UCSD-AML1 (cell line): ENCODE measurements around the gene AIF1.
A peak's percentile ranks its signal among the peaks of the same experiment; 100 is the strongest.
"Not testable (repeated sequence)": the region's sequence is repeated elsewhere in the genome, so short reads cannot be mapped to it uniquely, and the experiment has no call there.

Source experiments
- DNase-seq: peaks from one replicate; lab custom pipeline; 2025; ENCODE audit not compliant: unreplicated experiment; lab: John Stamatoyannopoulos, UW

The AIF1 gene

GRCh38 chr6:31580807-31581433 is 34.1 kb upstream of the AIF1 start:
- DNase-seq = peak; percentile 91

DNA sequence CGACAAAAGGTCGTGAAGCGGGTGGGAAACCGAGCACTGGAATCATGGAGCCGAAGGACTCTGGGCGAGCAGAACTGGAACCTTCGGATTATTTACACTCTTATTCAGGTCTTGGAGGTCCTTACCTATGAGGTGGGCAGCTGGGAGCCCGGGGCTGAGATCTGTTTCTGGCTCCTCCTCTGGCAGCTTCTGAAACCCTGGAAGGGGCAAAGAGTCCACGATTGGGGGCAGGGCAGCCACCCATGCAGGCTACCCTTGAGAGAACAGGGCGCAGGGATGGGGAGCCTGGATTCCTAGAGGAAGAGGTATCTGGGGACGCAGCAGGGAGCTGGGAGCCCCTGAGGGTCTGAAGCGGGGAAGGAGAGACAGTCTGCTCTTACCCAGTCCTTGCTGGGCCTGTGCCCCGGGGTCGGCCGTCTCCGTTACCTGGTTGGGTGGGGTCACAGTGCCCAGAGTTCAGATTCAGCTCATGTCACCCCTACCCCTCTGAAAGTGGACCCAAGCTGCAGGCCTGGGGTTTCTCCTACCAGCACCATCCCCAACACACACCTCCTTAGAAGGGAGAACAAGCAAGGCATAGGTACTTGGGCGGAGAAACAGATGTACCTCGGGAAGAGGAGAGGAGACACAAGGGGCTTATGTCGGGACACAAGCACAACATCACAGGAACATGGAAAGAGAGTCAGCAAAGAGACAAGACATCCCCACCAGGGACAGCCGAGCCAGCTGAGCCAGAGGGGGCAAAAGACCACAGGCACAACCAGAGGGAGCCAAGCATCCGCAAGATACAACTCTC is 33.4 kb upstream of the AIF1 start:
- DNase-seq = no peak

DNA sequence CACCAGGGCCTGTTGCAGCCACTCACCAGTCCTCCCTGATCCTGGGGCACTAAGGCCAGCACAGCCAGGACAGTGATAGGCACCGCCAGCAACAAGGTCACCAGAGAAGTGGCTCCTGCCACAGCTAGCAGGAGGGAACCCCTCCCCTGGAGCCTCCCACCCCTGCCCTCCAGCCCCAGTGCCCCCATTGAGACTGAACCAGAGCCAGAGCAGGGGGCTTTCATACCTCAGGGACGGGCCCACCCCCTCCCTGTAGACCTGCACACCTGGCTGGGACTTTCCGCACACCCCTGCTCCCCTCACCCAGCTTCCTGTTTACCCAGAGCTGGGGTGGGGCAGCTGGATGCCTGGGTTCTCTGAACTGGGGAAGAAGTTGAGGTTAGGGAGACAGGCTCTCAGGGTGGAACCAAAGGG is 32.8 kb upstream of the AIF1 start, which contains the start of gene LTB:
TSS of gene LTB (minus strand) at position 195 of the 414 bp plus-strand sequence. CDS start at position 188, 7 bp downstream.
- DNase-seq = no peak

DNA sequence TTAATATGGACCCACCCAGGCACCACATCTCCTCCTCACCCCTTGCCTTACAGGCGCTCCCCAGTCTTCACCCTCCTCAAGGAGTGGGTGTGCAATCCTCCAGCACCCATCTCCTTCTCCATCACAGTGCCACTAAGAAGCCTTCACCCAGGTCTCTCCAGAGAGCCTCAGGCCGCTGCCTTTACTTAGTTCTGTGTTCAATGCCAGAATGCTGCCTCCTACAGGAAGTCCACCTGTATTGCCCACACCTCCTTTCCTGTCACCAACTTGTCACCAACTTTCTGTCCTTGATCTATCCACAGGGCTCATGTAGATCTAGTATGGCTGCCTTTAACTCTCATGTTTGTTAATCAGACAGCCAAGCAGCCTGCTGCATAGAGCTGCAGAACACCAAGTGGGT is 29.5 kb upstream of the AIF1 start:
- DNase-seq = no peak

- peak; percentile 81 for DNase-seq
These were observed 29.0 kb upstream of the AIF1 start, which contains the start of gene LST1 for GRCh38 chr6:31586008-31586407. Gene LST1 (plus strand): TSS chr6:31586277. CDS start chr6:31587300, 1,023 bp downstream.

GRCh38 chr6:31586599-31587281 is 28.3 kb upstream of the AIF1 start:
- DNase-seq = peak; percentile 92

GRCh38 chr6:31587791-31588777 is 26.9 kb upstream of the AIF1 start:
- DNase-seq = no peak

DNA sequence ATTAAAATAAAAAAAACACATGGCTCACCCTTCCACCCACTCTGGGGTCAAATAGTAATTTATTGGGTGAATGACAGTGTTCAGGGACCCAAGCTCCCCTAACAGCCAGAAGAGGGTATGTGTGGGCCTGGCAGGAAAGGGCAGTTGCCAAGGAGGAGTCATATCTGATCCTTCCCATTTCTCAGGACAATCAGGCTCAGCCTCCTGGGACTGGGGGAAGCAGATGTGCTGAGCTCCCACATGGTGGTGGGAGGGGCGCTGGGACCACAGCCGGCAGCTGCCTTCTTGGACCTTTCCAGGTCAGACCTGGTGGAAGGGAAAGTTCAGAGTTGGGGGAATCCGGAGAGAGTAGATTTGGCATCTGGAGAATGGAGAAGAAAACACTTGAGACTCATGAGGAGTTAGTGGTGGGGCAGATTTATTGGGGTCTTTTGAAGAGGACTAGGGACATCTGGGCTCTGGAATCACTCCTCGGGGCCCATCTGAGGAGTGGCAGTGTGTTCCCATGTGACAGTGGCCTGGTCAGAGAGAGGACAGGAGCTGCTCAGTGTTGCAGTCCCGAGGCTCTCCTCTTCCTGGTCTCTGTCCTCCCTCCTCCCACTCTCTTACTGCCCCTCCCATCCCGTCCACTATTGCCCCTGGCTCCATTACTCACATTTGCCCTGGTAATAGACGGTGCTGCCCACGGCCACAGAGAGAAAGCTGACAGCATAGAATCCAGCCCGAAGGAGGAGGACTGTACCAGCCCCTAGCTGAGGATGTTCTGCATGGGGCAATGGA is 26.0 kb upstream of the AIF1 start:
- no peak for DNase-seq

DNA sequence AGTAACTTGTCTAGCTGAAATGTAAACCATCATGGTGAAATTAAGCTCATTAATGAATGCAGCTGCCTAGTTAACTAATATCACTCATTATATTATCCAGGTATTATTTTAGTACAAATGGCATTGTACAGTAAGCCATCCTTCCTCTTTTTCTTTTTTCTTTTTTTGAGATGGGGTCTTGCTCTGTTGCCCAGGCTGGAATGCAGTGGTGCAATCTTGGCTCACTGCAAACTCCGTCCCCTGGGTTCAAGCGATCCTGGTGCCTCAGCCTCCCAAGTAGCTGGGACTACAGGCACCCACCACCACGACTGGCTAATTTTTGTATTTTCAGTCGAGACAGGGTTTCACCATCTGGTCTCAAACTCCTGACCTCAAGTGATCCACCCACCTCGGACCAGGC is 24.3 kb upstream of the AIF1 start:
- not testable (repeated sequence) for DNase-seq

DNA sequence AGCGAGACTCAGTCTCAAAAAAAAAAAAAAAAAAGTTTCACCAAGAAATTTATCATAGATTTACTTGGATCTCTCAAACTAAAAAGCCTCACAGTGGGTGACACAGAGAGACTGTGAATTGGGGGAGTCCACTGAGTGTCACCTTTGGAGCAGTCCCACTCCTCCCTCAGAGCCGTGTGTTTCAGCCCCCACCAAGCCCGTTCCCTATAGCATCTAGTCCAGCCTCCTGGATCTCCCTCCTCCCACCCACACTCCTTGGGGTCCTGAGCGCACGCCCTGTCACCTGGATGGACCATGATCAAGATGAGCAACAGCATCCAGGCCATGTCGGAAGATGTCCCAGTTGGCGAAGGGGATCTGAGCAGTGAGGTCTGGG is 22.6 kb upstream of the AIF1 start:
- no peak for DNase-seq

GRCh38 chr6:31597006-31597405 is 18.0 kb upstream of the AIF1 start:
- DNase-seq = no peak

DNA sequence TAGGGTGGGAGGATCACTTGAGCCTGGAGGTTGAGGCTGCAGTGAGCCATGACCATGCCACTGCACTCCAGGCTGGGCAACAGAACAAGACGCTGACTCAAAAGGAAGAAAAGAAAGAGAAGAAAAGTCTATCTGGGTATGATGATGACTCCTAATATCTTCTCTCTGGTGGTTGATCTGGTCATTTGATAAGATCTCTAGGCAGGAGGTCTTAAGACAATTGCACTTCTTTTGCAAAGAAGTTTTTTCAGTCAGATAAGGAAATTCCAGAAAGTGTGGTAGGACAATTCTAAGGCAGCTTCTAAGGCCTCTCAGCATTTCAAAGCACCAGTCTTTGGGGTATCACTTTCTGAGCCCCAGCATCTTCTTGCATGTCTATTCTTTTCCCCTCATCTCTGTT is 7.7 kb upstream of the AIF1 start:
- no peak for DNase-seq

DNA sequence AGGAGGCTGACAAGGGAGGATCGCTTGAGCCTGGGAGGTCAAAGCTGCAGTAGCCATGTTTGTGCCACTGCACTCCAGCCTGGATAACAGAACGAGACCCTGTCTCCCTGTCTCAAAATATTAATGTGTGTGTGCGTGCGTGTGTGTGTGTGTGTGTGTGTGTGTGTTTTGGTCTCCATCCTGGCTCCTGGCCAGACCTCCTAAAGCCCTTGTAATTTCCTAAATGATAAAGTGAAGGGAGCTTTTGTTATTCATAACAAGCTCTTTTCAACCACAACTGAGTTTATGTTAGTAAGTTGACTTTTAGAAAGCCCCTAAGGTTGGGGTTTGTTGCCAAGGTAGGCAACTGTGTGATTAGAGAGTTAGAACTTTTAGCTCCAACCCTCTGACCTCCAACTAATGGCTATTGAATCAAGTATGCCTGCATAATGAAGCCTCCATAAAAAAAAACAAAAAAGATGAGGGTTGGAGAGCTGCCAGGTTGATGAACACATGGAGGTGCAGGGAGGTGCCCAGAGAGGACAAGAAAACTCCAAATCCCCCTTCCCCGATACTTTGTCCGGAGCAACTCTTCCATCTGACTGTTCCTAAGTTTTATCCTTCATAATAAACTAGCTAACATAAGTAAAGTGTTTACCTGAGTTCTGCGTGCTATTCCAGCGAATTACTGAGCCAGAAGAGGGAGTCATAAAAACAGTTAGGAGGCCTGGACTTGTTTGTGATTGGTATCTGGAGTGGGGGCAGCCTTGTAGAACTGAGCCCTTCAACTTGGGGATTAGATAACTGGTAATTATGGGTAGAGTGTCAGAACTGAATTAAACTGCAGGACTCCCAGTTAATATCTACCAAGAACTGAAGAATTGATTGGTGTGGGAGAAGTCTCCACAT is 5.3 kb upstream of the AIF1 start:
- DNase-seq = no peak

DNA sequence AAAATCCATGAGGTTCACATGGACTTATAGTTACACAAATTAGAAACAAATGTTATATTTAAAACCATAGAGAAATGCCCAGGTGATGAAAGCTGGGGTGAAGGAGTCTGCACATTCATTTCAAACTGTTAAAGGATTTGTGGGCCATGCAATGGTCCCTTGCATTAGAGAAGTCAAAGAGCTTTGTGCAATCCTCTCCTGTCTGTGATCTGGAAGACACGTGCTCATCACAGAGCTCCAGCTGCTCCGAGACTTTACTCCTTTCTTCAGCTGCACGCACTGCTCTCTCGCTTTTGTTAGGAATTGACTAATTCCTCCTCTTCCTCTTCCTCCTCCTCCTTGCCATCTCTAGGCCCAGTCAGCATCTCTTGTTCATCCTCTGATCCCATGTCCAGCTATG is 4.1 kb upstream of the AIF1 start:
- no peak for DNase-seq

GRCh38 chr6:31614075-31614619 is 887 bp upstream of the AIF1 start:
- DNase-seq = peak; percentile 47

DNA sequence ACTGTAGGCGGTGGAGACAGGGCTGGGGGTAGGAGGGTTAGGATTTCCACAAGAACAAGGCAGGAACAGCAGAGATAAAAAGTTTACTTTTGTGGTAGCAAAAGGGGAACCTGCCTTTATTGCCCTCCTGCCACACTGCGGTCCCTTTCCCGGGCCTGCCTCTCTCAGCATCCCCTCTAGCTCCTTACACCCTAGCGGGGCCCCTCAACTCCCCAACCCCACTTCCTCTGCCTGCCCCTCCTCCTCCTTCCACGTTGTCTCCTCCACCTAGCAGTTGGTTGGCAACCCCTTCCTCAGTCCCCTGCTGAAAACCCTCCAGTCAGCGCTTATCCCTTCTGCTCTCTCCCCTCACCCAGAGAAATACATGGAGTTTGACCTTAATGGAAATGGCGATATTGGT is 714 bp downstream of the AIF1 start:
- DNase-seq = peak; percentile 79

- DNase-seq = no peak
These were observed 2.0 kb downstream of the AIF1 start for GRCh38 chr6:31617010-31617409.

DNA sequence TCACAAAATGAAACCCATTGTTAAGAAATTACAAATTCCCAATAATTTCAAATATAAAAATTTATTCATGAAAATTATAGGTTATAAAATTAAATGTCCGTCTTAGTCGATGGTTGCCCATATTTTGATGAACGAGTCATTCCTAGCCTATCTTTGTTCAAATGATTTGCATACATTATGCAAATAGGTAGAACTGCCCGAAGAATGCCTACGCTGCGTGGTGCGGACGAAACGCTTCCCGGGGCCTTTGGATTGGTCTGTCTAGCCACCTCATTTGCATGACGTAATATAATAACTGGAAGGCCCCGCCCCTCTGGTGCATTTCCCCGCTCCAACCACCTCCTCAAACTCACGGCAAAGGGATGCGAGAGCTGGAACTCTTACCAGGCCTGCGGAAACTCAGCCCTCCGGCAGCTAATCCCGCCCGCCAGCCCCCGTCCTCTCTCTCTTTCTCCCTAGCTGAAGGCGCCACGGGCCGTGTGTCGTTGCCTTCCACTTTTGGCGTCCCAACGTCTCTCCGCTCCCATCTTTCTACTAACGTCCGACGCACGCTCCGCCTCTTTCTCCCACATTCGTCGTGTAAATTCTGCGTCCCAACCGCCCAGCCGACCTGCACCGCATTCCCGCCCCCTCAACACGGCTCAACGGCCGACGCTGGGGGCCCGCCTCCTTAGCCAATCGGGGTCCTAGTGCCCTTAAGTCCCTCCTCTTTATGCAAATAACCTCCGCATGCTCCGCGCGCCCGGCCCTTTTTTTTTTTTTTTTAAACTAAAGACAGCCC is 5.0 kb downstream of the AIF1 start:
- peak; percentile 99 for DNase-seq
